Fibroblast of pulmonary artery (primary cell): ENCODE measurements around the gene GRIA4.

Experiments
- DNase-seq: peaks from one replicate; pipeline ENCODE4 v3.0.0-alpha.2; 2010; ENCODE audit warnings: low read depth
- H3K4me3 ChIP-seq: replicated peaks from 2 replicates; pipeline ENCODE4 v1.5.1; 2011; ENCODE audit warnings: low read depth, mild to moderate bottlenecking, control low read depth, low read length, moderate library complexity
- CTCF ChIP-seq: IDR thresholded peaks from 2 replicates; pipeline ENCODE4 v1.5.1; 2011; ENCODE audit warnings: mild to moderate bottlenecking, control low read depth, low read length, inconsistent platforms; ENCODE audit errors: missing control alignments

Gene GRIA4

GRCh38 chr11:105705786-105706530, 96.1 kb downstream of the GRIA4 start:
- no peak for TF ChIP-seq CTCF
- H3K4me3 ChIP-seq = no peak overlapping the region
- no peak for DNase-seq

GRCh38 chr11:105713106-105713505, 103.2 kb downstream of the GRIA4 start:
- DNase-seq = no peak
- no peak for TF ChIP-seq CTCF
- H3K4me3 ChIP-seq = no peak overlapping the region

- no peak overlapping the region for H3K4me3 ChIP-seq
- DNase-seq = no peak
- no peak for TF ChIP-seq CTCF
Observed at GRCh38 chr11:105713696-105714095, 103.8 kb downstream of the GRIA4 start.

GRCh38 chr11:105718641-105719040, 108.8 kb downstream of the GRIA4 start:
- DNase-seq = no peak
- H3K4me3 ChIP-seq = no peak overlapping the region
- no peak for TF ChIP-seq CTCF

GRCh38 chr11:105719073-105719822, 109.4 kb downstream of the GRIA4 start:
- peak; percentile 17 for DNase-seq
- no peak overlapping the region for H3K4me3 ChIP-seq
- no peak for TF ChIP-seq CTCF

GRCh38 chr11:105720096-105720495, 110.2 kb downstream of the GRIA4 start:
- DNase-seq = no peak
- no peak for TF ChIP-seq CTCF
- H3K4me3 ChIP-seq = no peak overlapping the region
